HEK293 (cell line): ENCODE measurements around the gene PKM.

Experiments
- REPIN1 ChIP-seq: fragments of 450-650 bp; formaldehyde crosslinking; IDR thresholded peaks from 2 replicates; pipeline ENCODE4 v1.5.1; 2017; ENCODE audit warnings: missing biosample characterization, missing genetic modification characterization, low read depth
- ZNF114 ChIP-seq: fragments of 450-650 bp; formaldehyde crosslinking; IDR thresholded peaks from 2 replicates; pipeline ENCODE4 v1.5.0; 2017; ENCODE audit warnings: missing biosample characterization, missing genetic modification characterization
- ZNF558 ChIP-seq: fragments of 450-650 bp; formaldehyde crosslinking; IDR thresholded peaks from 2 replicates; pipeline ENCODE4 v1.5.1; 2016; ENCODE audit warnings: missing biosample characterization, missing genetic modification characterization

DNA sequence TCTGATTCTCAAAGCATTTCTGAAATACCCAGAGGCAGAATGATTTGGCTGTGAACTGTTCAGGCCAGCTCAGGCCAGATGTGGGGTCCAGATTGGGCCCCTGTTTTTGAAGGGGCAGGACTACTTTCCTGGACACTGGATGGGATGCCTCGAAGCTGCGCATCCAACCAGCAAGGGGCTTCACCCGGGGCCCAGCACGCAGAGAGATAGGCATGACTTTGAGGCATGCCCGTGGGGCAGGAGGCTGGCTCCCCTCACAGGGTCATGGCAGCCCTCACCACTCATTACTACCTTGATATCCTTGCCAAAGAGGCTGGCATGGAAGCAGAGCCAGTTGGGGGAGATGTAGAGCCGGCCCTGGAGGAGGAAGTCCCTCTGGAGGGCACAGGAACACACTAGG lies 63.5 kb downstream of the PKM start:
- no peak for TF ChIP-seq REPIN1
- no peak for TF ChIP-seq ZNF114 (tag by site-specific recombination)
- no peak for TF ChIP-seq ZNF558 (tag by site-specific recombination)
